Left lobe of liver (tissue), 2 donors: ENCODE results near the gene ARHGAP44. TPM values are rescaled to one million over a fixed set of nuclear protein-coding genes. Genes with fewer than 3 reads are reported as not detected.
A peak's percentile ranks its signal among the peaks of the same experiment; 100 is the strongest.

Source experiments
- ATAC-seq: fragments of 200-7000 bp; cut with Tn5 transposase; one replicate; pipeline ENCODE4 v1.9.1; 2020; ENCODE audit warnings: mild to moderate bottlenecking, moderate library complexity
- DNase-seq: peaks from one replicate; pipeline ENCODE4 v3.0.0-alpha.2; 2020; ENCODE audit warnings: low spot score
- total RNA-seq: library from RNA; stranded (reverse); gene quantifications from one replicate; pipeline ENCODE4 v1.2.1, GENCODE V29; 2021
- donor health status: DM: no; HTN: no; CAD: no; lungs with moderate emphysema.
- donor health status: DM: no; HTN: yes; CAD: no.

ARHGAP44 gene
- total RNA-seq, 1 donor from 2014 or later: 0.86 TPM

DNA sequence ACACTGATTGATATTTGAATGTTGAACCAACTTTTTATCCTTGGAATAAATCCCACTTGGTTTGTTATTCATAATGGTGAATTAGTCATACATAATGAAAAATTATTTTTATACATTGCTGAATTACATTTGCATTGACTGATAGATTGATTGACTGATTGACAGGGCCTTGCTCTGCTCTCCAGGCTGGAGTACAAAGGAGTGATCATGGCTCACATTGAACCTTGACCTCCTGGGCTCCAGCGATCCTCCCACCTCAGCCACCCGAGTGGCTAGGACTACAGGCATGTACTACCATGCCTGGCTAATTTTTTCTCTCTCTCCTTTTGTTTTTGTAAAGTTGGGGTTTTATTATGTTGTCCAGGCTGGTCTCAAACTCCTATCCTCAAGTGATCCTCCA is 97.8 kb downstream of the ARHGAP44 start:
- ATAC-seq: no peak
- no peak for DNase-seq

DNA sequence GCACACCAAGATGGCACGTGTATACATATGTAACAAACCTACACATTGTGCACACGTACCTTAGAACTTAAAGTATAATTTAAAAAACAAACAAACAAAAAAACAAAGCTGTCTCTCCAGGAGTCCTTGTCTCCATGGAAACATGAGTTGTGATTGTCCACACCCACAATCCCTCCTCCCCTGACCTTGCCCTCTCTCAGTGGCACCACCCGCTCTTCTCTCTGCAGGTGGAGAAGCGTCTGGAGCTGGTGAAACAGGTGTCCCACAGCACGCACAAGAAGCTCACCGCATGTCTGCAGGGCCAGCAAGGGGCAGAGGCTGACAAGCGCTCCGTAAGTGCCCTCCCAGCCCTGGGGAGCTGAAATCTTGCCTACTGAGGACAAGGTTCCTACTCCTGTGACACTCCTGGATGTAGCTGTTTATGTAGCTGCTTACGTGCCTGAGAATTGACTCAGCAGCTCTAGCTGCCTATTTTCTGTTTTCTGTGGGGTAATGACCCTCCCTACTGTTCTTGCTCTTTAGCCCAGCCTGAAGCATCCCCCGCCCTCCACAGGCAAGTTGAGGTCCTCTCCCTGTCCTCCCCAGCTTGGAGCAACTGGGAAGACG is 107.0 kb downstream of the ARHGAP44 start:
- DNase-seq: no peak

DNA sequence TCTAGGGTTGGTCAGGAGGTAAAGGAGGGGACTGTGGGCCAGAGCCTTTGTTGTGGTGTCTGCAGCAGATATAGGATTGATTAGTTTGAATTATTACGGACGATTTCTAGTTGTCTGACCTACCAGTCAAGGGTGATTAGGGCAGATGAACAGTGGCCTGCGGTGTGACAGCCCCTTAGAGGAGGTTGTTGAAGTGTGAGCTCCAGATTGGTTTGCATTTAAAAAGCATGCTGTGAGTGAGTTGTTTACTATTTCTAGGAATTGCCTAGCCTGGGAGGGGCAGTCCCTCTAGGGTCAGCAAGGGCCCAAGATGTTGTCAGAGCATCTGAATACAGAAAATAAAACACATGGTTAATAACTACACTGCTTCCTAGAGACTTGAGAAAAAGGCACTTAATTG is 108.8 kb downstream of the ARHGAP44 start:
- no peak for ATAC-seq
- DNase-seq: no peak

More for the DNA sequence above, 107.0 kb downstream of the ARHGAP44 start:
- no peak for ATAC-seq

DNA sequence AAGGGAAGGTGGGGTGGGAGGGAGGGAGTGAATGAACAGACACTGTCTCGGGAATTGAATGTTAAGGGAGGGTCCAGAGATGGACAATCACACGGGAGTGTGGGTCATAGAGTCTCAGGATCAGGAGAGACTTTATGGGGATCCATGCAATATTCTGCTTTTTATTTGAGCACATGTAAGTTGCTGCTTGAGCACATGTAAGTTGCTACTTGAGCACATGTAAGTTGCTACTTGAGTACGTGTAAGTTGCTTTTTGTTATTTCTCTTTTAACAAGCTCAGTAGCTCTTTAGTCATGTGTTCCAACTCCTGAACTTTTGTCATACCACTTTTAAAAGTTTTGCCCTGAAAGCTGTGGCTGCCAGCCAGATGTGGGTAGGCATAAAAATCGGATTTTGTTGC is 110.3 kb downstream of the ARHGAP44 start:
- ATAC-seq: no peak
- DNase-seq: no peak

DNA sequence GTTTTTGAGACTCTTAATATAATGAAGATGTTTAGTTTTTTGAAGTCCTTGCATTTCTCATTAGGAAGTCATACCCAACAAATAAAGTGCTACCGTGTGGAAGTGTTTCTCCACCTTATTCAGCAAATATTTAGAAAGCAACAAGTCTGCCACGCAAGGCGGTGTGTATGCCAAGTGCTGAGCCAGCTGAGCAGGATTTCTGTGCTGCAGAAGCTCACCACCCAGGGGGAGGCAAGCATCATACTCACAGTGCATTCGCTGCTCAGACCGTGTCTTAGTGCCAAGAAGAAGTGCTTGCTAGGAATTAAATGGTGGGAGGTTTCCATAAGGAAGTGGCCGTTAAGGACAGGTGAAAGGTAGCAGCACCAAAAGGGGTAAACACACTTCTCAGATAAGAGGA is 111.2 kb downstream of the ARHGAP44 start:
- ATAC-seq: no peak
- no peak for DNase-seq

DNA sequence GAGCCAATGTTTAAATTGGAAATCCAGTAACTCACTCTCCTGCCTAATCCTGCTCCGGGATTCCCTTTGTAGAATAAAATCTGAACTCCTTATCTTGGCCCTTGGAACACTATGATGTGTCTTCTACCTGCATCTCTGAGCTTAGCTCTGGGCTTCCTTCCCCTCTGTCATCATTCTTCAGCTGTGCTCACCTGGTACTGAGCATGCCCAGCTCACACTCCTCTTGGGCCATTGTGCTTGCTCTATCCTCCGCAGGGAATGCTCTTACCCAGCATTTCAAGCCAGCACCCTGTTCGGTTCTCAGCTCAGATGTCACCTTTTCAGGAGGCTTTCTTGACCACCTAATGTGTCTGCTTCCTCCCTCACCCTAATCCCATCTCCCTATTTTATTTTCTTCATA is 112.7 kb downstream of the ARHGAP44 start:
- ATAC-seq: no peak
- DNase-seq: no peak

DNA sequence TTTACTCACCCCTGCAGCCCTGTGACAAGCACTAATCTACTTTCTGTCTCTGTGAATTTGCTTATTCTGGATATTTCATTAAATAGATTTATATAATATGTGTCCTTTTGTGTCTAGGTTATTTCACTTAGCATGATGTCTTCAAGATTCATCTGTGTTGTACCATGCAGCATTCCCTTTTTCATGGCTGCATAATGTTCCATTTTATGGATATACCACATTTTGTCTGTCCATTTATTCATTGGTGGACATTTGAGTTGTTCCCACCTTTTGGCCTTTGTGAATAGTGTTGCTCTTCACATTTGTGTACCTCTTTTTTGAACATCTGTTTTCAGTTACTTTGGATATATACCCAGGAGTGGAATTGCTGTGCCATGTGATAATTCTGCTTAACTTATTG is 118.2 kb downstream of the ARHGAP44 start:
- no peak for ATAC-seq
- DNase-seq: no peak

DNA sequence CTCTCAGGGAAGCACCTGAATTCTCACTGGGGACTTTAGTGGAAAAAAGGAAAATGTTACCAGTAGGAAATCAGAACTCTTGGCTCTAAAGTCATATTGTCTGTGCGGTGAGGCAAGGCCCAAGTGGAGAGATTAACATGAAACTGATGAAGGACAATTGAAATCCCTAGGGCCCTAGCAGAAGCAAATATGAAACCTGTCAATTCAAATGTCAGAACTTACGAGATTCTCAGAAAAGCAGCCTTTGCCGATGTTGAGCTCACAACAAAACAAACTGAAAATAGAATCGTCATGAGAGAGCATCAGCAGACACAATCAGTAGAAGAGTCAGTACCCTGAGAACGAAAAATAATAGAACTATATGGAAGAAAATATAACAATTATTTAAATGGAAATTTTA is 119.7 kb downstream of the ARHGAP44 start:
- no peak for DNase-seq
- no peak for ATAC-seq

DNA sequence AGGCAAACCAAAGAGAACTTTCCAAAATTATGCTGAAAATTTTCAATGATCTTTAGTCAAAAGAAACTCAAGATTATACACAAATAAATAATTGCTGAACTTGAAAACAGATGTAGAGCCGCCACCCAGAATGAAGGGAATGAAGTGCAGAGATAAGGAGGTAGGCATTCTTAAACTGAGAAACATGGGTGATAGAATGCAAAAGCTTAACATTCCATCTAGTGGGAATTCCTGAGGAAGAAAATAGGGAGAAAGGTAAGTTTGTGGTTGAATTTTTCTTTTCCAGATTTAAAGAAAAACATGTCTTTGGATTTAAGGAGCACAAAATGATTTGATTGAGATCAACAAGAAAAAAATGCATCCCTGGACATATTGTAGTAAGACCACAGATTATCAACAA is 120.2 kb downstream of the ARHGAP44 start:
- no peak for ATAC-seq
- no peak for DNase-seq

DNA sequence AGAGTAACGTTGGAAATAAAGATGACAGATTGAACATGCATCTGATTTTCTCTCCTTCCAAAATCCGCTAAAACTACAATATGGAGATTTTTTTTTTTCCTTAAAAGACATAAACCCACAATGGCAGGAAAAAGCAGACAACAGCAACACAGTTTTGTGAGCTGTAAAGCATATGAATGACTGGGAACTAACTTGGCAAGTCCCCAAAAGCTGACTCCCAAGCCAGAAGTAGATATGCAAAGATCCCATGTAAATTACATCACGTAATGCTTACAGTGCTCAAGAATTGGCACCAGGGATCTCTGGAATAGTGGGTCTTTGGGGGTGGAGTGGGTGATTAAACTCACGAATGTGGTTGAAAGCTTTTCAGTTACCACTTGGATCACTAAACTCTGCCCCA is 121.9 kb downstream of the ARHGAP44 start:
- ATAC-seq: no peak
- DNase-seq: no peak

DNA sequence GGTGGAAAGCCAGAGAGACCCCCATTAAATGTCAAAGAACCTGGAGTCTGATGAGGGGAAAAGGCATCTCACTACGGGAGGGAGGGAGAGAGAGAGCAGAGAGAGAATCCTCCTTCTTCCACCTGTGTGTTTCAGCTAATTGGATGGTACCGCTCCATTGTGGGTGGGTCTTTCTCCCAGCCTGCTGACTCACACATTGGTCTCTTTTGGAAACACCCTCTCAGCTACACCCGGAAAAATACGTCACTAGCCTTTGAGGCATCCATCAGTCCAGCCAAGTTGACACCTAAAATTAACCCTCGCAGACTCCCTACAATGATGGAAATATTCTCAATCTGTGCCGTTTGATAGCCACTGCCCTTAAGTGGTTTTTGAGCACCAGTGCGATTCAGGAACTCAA is 128.1 kb downstream of the ARHGAP44 start:
- no peak for ATAC-seq
- no peak for DNase-seq

DNA sequence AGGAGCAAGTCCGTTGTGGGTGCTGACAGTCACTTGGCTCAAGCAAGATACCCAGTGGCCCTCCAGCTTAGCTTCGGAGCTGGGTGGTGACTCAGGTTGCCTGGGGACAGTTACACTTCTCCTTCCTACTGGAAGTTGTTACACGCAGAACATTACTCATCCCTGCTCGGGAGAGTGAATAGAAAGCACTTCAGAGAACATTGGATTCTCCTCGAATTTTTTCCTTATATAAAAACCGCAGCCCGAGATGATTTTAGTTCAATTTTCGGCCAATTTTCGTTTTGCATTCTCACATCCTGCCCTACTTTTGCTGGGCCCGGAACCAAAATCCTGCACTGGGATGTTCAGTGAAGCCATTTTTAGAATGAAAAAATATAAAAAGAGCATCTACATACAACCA is 128.8 kb downstream of the ARHGAP44 start:
- DNase-seq: no peak
- ATAC-seq: no peak

DNA sequence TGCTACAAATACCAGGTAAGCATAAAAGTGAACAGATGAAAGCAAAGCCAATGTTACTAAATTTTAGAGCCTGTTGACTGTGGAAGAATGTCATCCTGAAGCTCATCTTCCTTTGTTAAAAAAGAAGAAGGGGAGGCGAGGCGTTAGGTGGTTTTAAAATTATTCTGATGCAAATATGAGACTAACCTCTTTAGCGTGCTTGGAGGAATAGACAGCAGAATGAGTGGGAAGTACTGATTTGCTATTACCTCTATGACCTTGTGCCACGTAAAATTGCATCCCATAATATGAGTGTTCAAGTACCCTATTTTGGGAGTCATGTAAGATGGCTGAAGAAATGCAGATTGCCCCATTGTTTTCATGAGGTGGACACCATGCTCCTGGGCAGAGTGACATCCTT is 132.8 kb downstream of the ARHGAP44 start:
- ATAC-seq: no peak
- no peak for DNase-seq

DNA sequence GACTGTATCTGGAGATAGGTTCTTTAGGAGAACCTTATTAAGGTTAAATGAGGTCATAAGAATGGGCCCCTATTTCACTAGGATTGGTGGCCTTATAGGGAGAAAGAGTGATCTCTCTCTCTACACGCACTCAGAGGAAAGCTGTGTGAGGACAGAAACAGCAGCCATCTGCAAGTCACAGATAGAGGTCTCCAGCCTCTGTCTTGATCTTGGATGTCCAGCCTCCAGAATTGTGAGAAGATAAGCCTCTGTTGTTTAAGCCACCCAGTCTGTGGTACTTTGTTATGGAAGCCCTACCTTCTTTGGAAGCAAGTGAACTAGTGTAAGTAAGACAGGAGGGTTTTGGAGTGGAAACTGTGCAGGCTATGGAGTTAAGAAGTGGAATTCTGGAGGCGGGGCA is 135.3 kb downstream of the ARHGAP44 start:
- ATAC-seq: no peak
- DNase-seq: no peak

DNA sequence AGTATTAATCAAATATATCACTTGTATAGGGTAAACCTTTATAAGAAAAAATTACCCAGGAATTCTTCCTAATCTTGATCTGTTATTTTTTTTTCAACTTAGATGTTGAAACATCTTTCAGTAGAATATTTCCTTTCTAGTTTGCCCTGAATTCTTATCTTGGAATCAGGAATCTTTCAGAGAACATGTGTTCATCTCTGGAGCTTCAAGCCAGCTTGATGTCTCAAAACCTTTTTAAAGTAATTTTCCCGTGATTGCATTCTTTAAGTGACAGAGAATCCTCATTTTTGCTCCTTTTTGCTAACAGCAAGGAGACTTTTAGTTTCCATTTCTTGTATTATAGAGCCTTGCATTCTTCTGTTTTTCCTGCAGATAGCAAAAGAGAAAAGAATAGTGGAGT is 137.7 kb downstream of the ARHGAP44 start:
- DNase-seq (no peak), ATAC-seq (no peak)

DNA sequence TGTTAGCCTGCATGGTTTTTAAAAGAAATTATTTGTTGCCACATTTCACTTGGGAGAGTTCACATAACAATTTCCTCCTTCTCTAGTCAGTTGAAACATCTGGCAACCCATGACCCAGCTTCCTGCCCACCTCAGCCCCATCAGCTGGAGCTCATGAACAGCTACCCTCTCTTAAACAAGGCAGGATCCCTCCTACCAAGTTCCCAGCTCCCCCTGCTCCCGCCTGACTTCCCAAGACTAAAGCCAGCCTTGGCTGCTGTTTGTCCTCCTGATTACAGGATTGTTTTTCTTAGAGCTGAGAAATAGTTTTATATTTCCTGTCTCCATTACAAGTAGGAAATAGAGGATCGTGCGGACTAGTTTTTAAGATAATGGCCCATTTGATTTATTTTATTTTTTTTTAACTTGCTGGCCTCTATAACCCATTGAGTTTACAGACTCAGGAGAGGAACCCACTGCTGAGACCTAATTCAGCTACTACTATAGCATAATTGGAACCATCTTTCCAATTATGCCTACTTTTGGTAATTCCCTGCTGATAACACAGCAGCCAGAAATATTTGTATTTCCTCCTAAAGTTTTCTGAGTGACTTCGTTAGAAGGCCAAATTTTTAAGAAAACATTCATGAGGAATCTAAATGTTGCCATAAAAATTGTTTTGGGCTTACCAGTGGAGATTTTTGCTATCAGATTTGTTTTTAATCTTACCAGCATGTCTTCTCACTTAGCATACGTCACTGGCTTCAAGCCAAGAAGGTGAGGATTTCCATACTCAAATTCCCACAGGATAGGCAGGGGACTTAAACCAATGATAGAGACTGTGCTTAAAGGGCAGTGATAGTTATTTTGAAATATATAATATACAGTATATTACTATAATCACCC is 138.5 kb downstream of the ARHGAP44 start:
- no peak for ATAC-seq
- no peak for DNase-seq

DNA sequence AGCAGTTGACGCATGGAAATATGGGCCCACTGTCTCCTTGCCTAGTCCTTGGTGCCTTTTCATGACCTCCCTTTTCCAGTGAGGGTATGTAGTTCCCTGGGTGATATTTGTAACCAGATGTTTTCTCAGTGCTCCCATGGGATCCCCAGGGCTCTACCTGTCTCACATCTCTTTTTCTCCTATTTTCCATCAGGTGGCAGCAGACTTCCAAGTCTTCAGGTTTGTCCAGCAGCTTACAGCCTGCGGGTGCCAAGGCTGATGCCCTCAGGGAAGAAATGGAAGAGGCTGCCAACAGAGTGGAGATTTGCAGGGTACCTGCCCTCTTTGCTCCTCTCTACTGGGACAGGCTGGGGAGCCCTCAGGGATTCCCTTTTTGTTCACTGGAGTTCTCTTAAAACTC is 139.4 kb downstream of the ARHGAP44 start:
- peak; percentile 48 for DNase-seq
- ATAC-seq: peak; percentile 98

DNA sequence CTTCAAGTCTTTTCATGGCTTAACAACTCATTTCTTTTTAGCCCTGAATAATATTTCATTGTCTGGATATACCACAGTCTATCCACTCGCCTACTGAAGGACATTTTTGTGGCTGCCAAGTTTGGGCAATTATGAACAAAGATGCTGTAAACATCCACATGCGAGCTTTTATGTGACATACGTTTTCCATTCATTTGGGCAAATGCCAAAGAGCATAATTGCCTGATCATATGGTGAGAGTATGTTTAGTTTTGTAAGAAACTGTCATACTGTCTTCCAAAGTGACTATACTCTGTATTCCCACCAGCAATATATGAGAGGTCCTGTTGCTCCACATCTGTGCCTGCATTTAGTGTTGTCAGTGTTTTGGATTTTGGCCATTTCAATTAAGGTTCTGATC is 147.2 kb downstream of the ARHGAP44 start:
- DNase-seq: no peak
- no peak for ATAC-seq

DNA sequence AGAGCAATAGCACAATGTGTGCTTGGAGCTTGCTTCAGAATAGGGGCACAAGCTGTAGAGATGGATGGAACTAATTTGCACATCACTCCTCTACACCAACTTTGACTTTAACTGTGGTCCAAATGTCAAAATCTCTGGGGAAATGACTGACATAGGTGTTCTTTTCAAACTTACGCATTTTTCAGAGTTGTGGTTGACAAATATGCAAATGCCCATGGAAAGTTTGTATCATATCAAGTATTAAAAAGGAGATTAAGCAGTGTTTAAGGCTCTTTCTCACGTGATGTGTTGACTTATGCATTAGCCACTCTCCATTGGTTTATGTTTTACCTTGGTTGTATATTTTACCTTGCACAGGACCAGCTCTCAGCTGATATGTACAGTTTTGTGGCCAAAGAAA is 151.4 kb downstream of the ARHGAP44 start:
- no peak for DNase-seq
- no peak for ATAC-seq

DNA sequence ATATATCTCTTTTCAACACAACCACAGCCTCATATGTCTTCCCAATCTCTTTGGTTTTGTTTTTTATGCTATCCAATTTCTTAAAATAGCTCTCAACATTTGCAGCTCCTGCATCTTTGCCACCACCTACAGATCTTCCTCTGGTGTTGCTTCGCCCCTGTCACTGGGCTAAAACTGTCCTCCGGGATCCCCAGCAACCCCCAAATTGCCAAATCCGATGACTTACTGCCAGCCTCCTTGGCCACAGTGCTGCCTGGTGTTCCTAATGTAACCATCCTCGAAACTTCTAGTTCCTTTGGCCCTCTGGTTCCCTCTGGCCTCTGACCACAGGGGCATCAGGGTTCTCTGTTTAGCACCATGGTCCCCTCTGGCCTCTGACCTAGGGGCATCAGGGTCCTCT is 157.7 kb downstream of the ARHGAP44 start:
- no peak for ATAC-seq
- DNase-seq: no peak

DNA sequence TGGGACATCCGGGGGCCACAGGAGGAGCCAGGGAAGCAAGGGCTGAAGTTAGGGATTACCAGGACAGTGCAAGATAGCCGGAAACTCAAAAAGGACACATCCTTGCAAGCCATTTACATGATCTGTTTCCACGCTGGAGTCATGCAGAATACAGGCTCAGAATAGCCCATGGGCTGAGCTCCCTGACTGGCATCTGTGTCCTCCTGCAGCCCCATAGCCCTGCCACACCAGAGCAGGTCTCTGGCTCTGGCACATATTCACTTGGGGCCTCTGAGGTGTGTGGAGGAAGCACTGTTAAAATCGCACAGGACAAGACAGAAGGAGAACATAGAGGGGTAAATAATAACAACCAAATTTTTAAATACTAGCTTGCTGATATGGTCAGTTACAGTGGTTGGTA is 162.7 kb downstream of the ARHGAP44 start:
- no peak for DNase-seq
- ATAC-seq: no peak

DNA sequence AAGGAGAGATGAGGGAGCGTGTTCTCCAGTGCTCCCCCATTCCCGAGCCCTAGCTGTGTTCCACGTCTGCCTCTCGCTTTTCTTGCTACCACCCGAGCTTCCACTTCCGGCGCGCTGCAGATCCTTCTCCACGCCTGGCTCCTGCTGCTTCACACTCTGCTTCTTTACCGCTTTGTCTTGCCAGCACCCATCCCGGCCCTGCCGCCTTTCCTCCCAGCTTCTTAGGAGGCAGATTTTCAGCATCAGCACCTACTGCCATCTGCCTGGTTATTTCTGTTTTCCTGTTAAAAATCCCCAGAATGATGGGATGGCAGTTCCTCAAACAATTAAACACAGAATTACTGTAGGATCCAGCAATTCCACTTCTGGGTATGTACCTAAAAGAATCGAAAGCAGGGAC is 163.9 kb downstream of the ARHGAP44 start:
- no peak for ATAC-seq

DNA sequence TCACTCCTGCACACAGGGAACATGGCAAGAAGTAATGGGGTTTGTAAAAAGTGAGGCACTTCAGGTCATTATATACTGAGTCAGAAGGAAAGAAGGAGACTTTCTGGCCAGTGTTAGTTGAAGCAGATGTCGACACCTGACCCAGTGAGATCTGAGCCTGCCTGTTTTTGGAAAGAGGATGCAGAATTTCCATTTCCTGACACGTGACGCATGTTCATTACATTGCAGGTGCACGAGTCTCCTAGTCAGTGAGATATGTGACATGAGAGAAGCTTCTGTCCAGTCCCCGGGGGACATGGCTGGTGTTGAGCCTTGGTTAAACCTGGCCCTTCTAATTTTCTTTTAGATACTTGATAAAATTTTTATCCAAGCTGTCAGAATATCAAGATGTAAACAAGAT is 166.2 kb downstream of the ARHGAP44 start:
- ATAC-seq (no peak), DNase-seq (no peak)

More for the DNA sequence above, 163.9 kb downstream of the ARHGAP44 start:
- no peak for DNase-seq
